Colon (tissue), 2 donors: Measurements from ENCODE around the gene ETAA1.

ENCODE experiments used
- FAIRE-seq: peaks from 2 replicates; lab custom pipeline; 2012; peaks lifted over from hg19 to GRCh38; lab: Jason Lieb, UNC
- donor health status: control.
- donor health status: control.

The ETAA1 gene

DNA sequence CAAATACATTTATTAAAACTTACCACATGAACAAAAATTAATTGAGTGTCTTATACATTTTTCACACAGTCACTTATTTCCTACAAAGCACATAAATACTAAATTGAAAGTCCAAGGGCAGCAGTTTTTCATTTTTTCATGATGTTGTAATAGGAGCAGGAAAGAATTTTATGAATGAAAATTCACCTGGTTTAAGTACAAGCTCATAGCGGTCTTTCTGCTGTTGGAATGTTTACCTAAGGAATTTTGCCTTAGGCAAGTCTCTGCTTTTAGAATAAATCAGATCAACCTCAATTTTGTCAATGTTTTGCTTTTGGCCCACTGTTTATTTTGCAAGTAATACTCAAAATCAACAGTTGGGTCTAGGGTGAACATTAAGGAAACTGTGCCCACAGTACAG, 40.0 kb downstream of the ETAA1 start:
- no peak for FAIRE-seq

DNA sequence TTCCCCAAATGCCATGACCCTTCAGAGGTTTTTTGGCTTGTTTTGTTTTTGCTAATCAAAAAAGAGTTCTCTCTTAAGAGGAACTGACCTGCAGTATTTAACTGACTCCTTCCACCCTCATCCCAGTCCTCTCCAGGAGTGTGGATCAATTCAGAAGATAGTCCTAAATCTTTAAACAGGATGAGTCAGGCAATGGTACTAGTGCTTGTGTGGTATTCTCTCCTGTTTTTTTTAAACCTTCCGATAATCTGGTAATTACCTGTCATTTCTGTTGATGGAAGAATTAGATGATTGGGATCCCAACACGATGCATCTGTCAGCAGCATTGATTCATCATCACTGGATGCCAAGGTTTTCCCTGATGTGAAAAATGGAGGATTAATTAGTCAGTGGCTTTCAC, 41.2 kb downstream of the ETAA1 start:
- FAIRE-seq: no peak

GRCh38 chr2:67445652-67446268, 48.6 kb downstream of the ETAA1 start:
- FAIRE-seq: no peak

DNA sequence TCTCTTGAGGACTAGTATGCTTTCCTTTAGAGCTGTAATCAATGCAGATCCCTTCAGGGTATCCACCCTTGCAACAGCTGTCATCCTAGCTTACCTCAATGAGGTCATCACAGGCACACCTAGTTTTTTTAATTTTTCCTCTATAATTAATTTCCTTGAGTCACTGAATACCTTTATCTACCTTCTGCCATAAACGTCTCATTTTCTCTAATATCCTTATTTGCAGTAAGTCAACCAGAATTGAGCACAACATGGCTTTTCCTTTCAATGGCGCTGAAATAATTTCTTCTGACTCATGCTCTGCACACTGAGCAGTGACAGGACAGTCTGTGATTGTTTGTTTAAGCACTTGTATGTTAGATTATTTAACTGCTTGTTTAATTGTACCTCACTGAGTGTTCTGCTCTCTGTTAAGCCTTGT, 49.4 kb downstream of the ETAA1 start:
- FAIRE-seq: no peak

DNA sequence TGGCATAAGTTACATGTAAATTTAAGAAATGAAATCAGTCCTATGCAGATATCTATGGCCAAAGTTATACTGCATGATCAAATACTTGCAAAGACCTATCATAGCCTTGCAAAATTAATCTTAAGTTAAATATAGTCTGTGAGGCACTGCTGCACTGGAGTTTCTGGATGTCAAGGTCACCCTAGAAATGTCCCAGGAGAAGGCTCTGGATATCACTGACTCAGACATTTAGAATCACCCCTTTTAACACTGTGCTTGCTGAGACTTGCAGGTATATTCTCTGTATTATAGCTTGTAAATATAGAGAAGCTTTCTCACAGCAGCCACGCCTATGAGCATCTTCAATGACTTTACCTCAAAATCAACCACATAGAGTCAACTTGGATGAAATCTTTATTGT, 51.5 kb downstream of the ETAA1 start:
- no peak for FAIRE-seq

DNA sequence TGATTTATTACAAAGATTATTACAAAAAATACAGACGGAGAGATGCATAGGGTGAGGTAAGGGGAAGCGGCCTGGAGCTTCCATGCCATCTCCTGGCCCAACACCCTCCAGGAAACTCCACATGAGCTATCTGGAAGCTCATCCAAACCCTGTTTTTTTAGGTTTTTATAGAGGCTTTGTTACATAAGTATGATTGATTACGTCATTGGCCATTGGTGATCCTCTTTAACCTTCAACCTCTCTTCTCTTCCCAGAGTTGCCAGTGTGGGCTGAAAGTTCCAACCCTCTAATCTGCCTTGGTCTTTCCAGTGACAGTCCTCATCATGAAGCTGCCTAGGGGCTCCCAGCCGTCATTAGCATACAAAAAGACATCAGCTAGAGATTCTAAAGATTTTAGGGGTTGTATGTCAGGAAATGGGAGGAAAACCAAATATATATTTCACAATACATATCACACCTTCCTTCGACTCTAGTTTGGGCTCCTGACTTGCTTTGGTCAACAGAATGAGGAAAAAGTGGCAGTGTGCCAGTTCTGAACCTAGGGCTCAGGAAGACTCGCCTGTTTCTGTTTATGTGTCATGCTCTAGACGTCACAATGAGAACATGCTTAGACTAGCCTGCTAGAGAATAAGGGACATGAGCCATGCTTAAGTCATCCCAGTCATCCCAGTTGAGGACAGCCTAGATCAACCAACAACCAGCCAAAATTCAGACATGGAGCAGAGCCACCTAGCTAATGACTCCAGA, 54.1 kb downstream of the ETAA1 start:
- FAIRE-seq: no peak

- FAIRE-seq: no peak
These were observed 56.2 kb downstream of the ETAA1 start for GRCh38 chr2:67453310-67453709.

DNA sequence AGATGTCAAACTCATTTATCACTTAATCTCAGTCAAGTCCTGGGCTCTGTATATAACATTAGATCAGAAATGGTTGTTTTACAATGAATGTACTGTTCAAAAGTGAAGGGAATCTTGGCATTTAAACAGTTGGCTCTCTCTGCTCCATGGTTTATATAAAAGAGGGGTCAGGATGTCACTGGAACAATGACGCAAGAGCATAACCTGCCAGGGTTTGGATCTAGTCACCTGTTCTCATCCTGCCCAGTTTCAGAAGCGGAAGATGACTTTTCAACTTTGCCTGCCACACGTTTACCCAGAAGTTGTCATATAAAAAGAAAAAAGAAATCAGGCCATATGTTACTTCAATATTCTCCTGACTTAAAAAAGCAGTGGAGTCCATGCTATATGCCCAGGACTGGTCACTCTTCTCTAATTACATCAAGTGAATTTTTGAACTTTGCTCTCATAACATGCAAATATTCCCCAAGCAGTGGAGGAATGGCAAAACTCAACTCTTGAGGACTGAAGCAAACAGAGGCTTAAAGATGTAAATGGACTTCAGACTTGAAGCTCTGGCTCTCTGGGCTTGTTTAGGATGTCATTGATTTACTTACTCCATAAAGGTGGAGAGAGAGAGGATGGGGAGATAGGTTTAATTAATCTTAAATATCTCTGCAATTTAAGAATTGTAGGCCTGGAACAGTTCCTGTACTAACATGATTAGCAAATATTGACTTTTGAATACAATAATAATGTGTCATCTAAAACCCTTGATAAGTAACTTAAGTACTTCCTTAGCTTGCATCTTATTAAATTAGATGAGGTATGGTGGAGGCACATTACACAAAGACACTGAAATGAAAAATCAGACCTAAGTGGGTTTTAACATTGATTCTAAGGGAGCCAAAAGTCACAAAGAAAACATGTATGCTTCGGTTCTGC, 58.3 kb downstream of the ETAA1 start:
- FAIRE-seq: no peak

DNA sequence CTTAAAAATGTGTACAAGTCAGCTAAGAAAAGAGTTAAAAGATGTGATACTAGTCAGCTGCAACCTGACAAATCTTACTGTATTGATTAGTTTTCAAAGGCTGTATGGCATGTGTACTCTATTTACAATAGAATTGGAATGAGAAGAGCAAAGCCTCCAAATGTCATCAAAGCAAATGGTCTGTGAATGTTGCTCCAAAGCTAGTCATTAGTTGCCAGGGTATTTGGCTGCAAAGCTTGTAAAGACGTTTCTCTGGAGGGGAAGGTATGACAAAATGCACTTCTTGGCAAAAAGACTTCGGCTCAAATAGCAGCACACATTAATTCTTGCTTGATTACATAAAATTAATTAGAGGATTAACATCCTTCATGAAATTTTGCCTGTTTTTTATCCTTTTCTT, 59.3 kb downstream of the ETAA1 start:
- FAIRE-seq: no peak

- FAIRE-seq: no peak
These were observed 60.6 kb downstream of the ETAA1 start for GRCh38 chr2:67457699-67458098.

GRCh38 chr2:67459761-67460160, 62.6 kb downstream of the ETAA1 start:
- no peak for FAIRE-seq
